ENCODE data around the gene C6orf132.
"Not testable (repeated sequence)": the region's sequence is repeated elsewhere in the genome, so short reads cannot be mapped to it uniquely, and the experiment has no call there.

C6orf132 gene, protein sequence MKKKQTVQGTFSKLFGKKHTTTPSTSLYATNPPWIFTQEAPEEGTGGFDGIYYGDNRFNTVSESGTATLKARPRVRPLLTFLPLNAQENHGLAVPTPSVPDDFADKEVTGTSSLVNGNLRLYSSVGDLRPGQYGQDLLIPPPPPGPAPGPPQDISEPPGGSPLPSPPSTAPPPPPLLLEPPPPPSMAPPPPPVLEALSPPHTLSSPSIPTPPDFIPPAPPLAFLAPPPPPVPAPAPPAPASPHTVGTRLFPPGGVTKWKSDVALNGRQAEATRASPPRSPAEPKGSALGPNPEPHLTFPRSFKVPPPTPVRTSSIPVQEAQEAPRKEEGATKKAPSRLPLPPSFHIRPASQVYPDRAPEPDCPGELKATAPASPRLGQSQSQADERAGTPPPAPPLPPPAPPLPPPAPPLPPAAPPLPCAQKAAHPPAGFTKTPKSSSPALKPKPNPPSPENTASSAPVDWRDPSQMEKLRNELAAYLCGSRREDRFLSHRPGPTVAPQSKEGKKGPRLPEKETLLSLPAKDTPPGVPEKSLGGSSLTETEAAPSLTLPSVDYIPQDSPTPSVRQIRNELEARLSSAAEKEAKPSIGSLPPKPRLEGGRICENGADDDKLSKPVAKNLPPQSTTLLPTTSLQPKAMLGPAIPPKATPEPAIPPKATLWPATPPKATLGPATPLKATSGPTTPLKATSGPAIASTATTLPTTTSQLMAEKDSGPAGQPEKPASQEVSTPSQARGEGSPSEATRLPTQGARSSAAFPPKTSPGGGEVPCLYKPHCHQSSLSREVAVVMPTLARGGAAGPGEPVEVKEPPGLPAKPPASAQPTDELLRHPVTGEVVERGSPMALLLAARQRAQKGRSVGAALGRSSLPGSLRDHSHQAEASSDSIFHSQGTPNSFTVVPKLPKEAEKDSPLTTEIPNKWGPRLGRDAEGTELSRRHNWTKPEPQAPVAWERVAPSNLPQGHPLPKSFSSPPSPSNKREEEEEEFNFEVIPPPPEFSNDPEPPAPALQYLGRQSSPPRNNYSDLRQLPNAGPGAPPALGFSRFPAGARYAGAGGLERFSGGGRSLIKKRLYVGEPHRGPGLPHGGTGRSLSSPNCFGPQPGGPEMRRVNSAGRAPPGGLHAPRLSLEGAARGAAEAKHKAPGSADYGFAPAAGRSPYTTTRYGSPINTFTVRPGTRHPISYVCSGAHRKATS

DNA sequence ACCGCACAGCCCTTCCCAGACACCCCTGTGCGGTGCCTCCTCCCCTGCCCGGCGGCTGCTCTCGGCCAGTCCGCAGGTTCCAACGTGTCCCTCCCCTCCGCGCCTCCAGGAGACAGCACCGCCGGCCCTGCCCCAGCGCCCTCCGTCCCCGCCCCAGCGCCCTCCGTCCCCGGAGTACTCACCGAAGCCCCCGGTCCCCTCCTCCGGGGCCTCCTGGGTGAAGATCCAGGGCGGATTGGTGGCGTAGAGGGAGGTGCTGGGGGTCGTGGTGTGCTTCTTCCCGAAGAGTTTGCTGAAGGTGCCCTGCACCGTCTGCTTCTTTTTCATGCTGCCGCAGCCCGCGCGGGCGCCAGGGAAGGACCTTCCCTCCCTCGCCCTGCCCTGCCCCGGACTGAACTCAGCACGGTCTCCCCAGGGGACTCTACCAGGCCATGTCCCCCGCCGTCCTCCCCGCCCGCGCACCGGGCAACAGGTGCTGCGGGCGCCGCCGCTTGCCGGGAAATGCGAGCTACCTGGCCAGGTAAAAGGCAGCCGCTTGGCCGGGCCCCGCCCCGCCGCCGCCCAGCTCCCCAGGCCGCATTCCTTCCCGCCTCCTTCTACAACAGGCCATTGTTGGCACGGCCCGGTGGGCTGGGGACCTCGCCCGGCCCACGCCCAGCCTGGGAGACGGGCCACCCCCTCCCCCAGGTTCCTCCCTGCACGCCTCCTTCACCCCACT is at the start of gene C6orf132:
TSS of gene C6orf132 (minus strand) at position 503 of the 718 bp plus-strand sequence. CDS start at position 327, 176 bp downstream.
- no peak for DNase-seq (ENCODE audit: low read depth)

GRCh38 chr6:42190554-42191183 is 48.2 kb upstream of the C6orf132 start:
- DNase-seq (ENCODE audit: low read depth), result no peak

- no peak for DNase-seq (ENCODE audit: low read depth)
Measured at GRCh38 chr6:42188406-42188805, 46.0 kb upstream of the C6orf132 start.

- no peak for DNase-seq (ENCODE audit: low read depth)
Measured at GRCh38 chr6:42185597-42185996, 43.2 kb upstream of the C6orf132 start.

GRCh38 chr6:42184475-42184874 is 42.1 kb upstream of the C6orf132 start:
- DNase-seq (ENCODE audit: low read depth), result no peak

DNA sequence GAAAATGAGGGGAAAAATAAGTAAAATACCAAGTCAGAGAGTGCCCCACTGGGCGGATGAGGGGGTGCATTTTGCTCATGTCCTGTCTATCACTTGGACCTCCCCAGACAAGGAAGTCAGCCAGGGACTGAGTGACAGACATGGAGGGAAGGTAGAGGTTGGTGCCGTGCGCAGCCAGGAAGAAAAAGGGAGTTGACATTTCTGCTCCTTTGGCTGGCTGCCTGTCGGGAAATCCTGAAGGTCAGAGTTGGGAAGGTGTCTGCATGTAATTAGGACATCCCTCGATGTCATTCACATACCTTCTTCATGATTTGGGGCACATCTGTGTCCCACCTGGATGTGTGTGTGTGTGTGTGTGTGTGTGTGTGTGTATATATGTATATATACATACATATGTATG is 39.7 kb upstream of the C6orf132 start:
- no peak for DNase-seq (ENCODE audit: low read depth)

DNA sequence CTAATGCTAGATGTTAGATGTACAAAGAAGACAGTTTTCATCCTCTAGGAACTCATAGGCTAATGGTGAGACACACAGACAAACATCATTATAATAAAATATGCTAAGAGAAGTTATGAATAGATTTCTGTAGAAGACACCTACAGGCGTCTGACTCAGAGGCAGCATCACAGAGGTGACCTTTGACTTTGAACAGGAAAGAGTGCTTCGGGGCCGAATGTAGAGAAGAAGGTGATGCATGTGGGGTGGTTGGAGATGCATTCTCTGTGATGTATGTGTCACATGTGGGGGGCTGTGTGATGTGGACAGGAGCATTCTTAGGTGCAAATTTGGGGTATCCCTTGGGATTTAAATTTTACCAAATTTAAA is 37.5 kb upstream of the C6orf132 start:
- DNase-seq (ENCODE audit: low read depth), result no peak

GRCh38 chr6:42179261-42179944 is 37.0 kb upstream of the C6orf132 start:
- DNase-seq (ENCODE audit: low read depth), result no peak

DNA sequence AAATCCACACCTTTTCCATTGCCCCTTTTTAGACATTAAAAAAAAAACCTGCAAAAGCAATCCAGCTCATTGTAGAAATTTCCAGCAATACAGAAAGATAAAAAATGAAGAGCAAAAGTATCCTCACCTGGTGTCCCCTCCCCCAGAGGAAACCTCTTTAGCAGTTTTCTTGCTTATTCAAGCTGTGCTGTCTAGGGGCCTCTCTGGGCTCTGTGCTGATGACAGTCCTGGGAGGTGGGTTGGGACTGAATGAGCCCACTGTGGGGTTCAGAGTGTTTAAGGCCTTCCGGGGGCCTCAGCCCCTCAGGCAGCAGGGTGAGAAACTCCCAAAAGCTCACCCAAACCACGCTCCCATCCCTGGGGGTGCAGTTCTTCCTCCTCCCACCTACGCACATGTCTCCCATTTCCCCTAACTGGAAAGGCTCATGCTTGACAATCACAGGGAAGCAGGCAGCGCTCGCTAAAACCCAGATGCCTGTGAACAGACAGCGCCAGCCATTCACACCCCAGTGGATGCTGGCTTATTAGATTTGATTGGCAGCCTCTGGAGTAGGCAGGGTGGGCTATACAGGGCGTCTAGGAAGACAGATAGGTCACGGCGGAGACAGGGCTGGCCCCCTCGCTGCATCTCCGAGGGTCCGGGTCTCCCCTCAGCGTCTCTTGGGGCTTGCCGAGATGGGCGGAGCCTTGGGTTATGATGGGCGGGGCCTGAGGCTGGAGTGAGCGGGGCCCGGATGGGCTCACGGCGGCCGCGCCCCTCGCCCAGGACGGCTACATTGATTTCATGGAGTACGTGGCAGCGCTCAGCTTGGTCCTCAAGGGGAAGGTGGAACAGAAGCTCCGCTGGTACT is 35.3 kb upstream of the C6orf132 start:
- no peak for DNase-seq (ENCODE audit: low read depth)

DNA sequence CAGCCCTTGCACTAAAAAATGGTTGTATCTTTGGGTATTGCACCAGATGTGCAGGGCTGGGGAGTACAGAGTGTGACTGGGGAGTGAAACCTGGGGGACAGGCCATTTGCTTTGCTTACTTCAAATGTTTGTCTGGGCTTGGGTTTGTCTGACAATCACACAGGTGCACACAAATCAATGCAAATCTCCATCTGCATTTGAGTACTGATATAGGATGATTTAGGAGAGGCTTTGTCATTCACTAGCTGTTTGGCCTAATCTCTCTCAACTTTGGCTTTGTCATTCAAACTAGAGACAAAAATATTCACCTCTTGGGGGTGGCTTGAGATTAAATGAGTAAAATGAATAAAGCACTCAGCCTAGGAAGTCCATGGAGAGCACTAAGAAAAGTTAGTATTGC is 34.6 kb upstream of the C6orf132 start:
- DNase-seq (ENCODE audit: low read depth), result no peak

DNA sequence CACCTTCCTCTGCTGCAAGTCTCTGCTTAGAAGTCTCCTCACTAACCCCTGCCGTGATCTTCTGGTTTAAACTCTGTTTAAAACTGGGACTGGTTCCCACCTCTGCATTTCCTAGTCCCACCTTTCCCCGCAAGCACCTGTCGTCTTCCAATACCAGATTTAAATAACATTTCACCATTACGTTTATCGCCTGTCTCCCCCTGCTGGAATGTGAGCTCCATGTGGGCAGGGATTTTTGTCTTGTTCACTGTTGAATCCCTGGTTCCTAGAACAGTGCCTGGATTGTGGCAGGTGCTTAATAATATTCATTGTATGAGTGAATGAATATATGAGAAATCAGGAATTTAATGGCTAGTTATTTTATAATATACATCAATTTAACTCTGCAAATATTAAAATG is 33.4 kb upstream of the C6orf132 start:
- no peak for DNase-seq (ENCODE audit: low read depth)

- DNase-seq (ENCODE audit: low read depth), result no peak
Measured at GRCh38 chr6:42173101-42173500, 30.7 kb upstream of the C6orf132 start, which contains the start of gene GUCA1A. GUCA1A (plus strand) TSS chr6:42173364; CDS start chr6:42173614, 250 bp downstream.

DNA sequence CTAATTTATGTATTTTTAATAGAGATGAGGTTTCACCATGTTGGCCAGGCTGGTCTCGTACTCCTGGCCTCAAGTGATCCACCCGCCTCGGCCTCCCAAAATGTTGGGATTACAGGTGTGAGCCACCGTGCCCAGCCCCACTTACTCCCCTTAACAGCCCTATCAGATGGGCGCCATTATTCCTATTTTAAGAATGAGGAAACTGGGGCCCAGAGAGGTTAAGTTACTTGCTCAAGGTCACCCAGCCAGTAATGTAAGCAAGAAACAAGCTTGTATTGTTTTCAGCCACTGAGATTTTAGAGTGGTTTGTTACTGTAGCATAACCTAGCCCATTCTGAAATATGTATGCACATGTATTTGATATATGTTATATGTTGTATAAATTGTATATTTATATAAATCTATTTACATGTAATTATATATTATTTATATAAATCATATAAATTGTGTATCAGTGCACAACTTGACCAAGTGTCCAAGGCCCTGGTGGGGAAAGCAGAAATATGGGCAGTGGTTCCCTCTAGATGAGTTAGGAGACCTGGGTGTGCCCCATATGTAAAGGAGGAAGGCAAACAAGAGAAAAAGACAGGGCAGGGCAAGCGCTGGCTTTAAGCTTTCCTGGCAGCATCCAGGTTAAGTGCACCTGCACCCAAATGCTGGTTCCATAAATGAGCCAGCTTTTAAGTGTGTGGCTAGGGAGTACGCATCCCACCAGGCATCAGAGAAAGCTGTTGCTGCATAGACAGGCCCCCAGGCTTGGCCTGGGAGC is 29.6 kb upstream of the C6orf132 start:
- DNase-seq (ENCODE audit: low read depth), result no peak

DNA sequence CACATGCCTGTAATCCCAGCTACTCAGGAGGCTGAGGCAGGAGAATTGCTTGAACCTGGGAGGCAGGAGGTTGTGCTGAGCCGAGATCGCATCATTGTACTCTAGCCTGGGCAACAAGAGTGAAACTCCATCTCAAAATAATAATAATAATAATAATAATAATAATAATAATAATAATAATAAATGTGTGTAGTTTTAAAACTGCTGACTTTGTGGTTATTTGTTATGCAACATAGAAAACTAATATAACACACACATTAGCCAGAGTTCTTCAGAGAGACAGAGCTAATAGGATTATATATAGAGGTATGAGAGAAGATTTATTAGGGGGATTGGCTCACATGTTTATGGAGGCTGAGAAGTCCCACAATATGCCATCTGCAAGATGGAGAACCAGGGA is 27.4 kb upstream of the C6orf132 start:
- not testable (repeated sequence) for DNase-seq (ENCODE audit: low read depth)

DNA sequence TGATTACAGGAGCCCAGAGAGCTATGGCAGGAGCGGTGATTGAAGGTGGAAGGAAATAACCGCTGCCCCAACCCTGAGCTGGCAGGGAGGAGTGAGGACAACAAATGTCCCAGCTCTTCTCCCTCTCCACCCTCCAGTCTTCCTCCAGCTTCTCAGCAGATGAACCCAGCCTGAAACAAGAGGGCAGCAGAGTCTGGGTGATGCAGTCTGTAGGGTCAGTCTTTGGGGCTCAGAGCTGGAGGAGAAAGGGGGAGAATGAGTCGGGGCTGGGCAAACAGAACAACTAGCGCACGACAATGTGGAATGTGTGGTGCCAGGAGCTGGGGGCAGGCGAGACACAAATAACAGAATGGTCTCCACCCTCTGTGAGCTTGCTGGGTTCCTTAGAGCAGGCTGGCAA is 26.2 kb upstream of the C6orf132 start:
- no peak for DNase-seq (ENCODE audit: low read depth)

GRCh38 chr6:42166444-42167141 is 24.2 kb upstream of the C6orf132 start:
- peak; percentile 73 for DNase-seq (ENCODE audit: low read depth)

GRCh38 chr6:42165016-42165415 is 22.6 kb upstream of the C6orf132 start:
- no peak for DNase-seq (ENCODE audit: low read depth)

DNA sequence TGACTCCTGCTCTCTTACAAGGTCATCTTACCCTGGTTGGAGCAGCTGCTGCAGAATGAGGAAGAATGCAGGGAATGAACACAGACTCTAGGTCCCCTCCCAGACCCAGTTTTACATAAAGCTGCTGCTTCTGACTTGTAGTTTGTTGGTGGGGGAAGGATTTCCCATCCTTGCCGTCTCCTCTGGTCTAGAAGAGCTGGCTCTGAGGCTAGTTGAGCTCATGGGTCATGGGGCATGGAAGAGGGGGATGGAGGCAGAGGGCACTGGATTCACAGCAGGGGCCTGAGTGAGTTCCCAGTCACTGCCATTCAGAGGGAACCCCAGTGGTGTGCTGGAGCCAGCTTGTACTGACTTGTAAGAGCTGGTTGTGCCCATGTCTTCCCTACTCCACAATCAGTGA is 21.6 kb upstream of the C6orf132 start:
- DNase-seq (ENCODE audit: low read depth), result no peak

Data from stimulated activated CD8-positive, alpha-beta memory T cell treated with anti-CD3 and anti-CD28 coated beads, Interleukin-15, amount 100 ng/mL, for 1 hour (primary cell).